ENCODE measurements around the gene BRIP1. TPM values are rescaled to one million over a fixed set of nuclear protein-coding genes. Genes with fewer than 3 reads are reported as not detected.
A peak's percentile ranks its signal among the peaks of the same experiment; 100 is the strongest.

The BRIP1 gene
- total RNA-seq, 2 experiments from 2014 or later = 20.1 TPM

- peaks cover 15% of the 10 kb centered on the region for H3K4me1 Mint-ChIP-seq
- no peak overlapping the region for H3K4me3 Mint-ChIP-seq
- H3K36me3 Mint-ChIP-seq = peaks cover 39% of the 10 kb centered on the region
- no peak overlapping the region for H3K27ac Mint-ChIP-seq
- no peak for DNase-seq
- POLR2A ChIA-PET = no interaction called here
- H3K27me3 Mint-ChIP-seq = no peaks in the 10 kb centered on the region
- ATAC-seq (ENCODE audit: low read depth) = no peak
- H3K9me3 Mint-ChIP-seq = no peaks in the 10 kb centered on the region
Observed at GRCh38 chr17:61852857-61853256, 10.5 kb downstream of the BRIP1 start.

GRCh38 chr17:61849674-61850073 is 13.7 kb downstream of the BRIP1 start:
- Mint-ChIP-seq H3K4me1 (peaks cover 6% of the 10 kb centered on the region), H3K27ac (no peak overlapping the region), H3K27me3 (no peaks in the 10 kb centered on the region), H3K36me3 (peaks cover 39% of the 10 kb centered on the region), H3K9me3 (no peaks in the 10 kb centered on the region), H3K4me3 (no peak overlapping the region)
- POLR2A ChIA-PET = no interaction called here
- ATAC-seq (ENCODE audit: low read depth) (no peak), DNase-seq (no peak)

GRCh38 chr17:61848896-61849295 is 14.4 kb downstream of the BRIP1 start:
- POLR2A ChIA-PET = no interaction called here
- H3K36me3 Mint-ChIP-seq = peaks cover 41% of the 10 kb centered on the region
- no peak overlapping the region for H3K27ac Mint-ChIP-seq
- H3K4me3 Mint-ChIP-seq = no peak overlapping the region
- DNase-seq (no peak), ATAC-seq (ENCODE audit: low read depth) (no peak)
- H3K9me3 Mint-ChIP-seq = no peaks in the 10 kb centered on the region
- H3K27me3 Mint-ChIP-seq = no peaks in the 10 kb centered on the region
- H3K4me1 Mint-ChIP-seq = peaks cover 5% of the 10 kb centered on the region

DNA sequence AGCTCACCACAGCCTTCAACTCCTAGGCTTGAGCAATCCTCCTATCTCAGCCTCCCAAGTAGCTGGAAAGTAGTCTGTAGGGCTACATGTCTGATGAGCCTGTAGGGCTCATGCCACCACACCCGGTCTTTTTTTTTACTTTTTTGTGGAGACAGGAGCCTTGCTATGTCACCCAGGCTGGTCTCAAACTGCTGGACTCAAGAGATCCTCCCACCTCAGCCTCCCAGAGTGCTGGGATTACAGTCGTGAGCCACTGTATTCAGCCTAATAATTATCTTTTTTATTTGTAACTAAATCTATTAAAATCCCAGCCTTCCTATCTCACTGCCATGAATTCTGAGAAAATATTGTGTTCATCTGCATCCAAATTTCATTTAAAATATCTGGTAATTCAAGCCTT is 15.1 kb downstream of the BRIP1 start:
- POLR2A ChIA-PET = no interaction called here
- Mint-ChIP-seq H3K27me3 (no peaks in the 10 kb centered on the region), H3K9me3 (no peaks in the 10 kb centered on the region), H3K27ac (no peak overlapping the region), H3K36me3 (peaks cover 36% of the 10 kb centered on the region), H3K4me1 (peaks cover 2% of the 10 kb centered on the region), H3K4me3 (no peak overlapping the region)
- DNase-seq (no peak), ATAC-seq (ENCODE audit: low read depth) (no peak)

GRCh38 chr17:61847659-61848058 is 15.7 kb downstream of the BRIP1 start:
- POLR2A ChIA-PET = no interaction called here
- H3K27ac Mint-ChIP-seq = no peak overlapping the region
- DNase-seq (no peak), ATAC-seq (ENCODE audit: low read depth) (no peak)
- no peaks in the 10 kb centered on the region for H3K4me1 Mint-ChIP-seq
- H3K27me3 Mint-ChIP-seq = no peaks in the 10 kb centered on the region
- no peaks in the 10 kb centered on the region for H3K9me3 Mint-ChIP-seq
- H3K36me3 Mint-ChIP-seq = peaks cover 32% of the 10 kb centered on the region
- no peak overlapping the region for H3K4me3 Mint-ChIP-seq

DNA sequence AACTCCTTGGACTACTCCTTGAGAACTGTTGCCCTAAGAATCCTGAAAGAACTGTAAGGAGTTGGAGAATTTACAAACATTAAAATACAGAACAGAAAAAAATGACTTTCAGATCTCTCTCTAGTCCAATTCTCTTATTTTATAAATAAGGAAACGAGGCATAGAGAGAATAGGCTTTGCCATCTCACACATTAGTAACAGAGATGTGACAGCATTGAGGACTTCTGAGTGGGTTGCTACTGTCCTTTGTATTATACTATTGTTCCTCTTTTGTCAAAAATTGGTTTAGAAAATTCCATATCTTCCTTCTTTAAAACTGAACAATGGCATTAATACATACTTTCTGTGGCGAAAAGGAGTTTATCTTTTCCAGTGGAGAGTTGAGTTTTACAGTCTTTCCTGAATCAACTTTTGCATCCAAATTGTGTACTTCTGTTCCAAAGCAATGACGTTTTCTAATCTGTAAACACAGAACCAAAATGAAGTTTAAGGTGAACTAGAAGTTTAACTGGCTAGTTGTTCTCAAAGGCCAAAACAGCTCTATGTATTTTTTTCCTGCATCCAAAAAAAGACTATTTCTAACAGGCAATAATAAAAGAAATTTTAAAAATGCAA is 16.5 kb downstream of the BRIP1 start:
- H3K4me1 Mint-ChIP-seq = no peaks in the 10 kb centered on the region
- ATAC-seq (ENCODE audit: low read depth) (no peak), DNase-seq (no peak)
- H3K27me3 Mint-ChIP-seq = no peaks in the 10 kb centered on the region
- peaks cover 27% of the 10 kb centered on the region for H3K36me3 Mint-ChIP-seq
- no peak overlapping the region for H3K4me3 Mint-ChIP-seq
- H3K9me3 Mint-ChIP-seq = no peaks in the 10 kb centered on the region
- H3K27ac Mint-ChIP-seq = no peak overlapping the region
- POLR2A ChIA-PET = no interaction called here

DNA sequence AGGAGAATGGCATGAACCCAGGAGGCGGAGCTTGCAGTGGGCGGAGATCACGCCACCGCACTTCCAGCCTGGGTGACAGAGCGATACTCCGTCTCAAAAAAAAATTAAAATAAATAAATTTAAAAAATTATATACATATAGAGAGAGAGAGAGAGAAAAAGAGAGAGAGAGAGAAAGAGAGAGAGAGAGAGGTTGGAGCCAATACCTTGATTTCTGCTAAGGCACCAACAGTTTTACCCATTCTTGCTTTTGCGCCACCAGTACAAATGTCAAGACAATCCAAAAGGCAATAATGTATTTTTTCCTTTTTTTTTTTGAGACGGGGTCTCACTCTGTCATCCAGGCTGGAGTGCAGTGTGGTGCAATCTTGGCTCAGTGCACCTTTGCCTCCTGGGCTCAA is 17.2 kb downstream of the BRIP1 start:
- POLR2A ChIA-PET = no interaction called here
- Mint-ChIP-seq H3K36me3 (peaks cover 32% of the 10 kb centered on the region), H3K4me1 (no peaks in the 10 kb centered on the region), H3K9me3 (no peaks in the 10 kb centered on the region), H3K4me3 (no peak overlapping the region), H3K27me3 (no peaks in the 10 kb centered on the region), H3K27ac (no peak overlapping the region)
- ATAC-seq (ENCODE audit: low read depth) (no peak), DNase-seq (no peak)

GRCh38 chr17:61843435-61843834 is 19.9 kb downstream of the BRIP1 start:
- POLR2A ChIA-PET = no interaction called here
- no peak overlapping the region for H3K4me3 Mint-ChIP-seq
- DNase-seq (no peak), ATAC-seq (ENCODE audit: low read depth) (no peak)
- peaks cover 32% of the 10 kb centered on the region for H3K36me3 Mint-ChIP-seq
- H3K27me3 Mint-ChIP-seq = no peaks in the 10 kb centered on the region
- no peaks in the 10 kb centered on the region for H3K4me1 Mint-ChIP-seq
- H3K27ac Mint-ChIP-seq = no peak overlapping the region
- H3K9me3 Mint-ChIP-seq = no peaks in the 10 kb centered on the region

DNA sequence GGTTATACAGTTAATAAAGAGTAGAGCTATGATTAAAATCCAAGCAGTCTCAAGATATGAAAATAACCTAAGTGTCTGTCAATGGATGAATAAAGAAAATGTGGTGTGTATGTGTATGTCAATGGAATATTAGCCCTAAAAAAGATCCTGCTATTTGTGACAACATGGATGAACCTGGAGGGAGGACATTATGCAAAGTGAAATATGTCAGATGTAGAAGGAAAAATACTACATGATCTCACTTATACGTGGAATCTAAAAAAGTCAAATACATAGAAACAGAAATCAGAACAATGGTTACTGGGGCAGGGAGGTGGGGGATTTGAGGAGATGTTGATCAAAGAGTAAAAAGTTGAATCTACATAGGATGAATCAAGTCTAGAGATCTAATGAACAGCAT is 20.4 kb downstream of the BRIP1 start:
- POLR2A ChIA-PET = no interaction called here
- ATAC-seq (ENCODE audit: low read depth) = no peak
- peaks cover 32% of the 10 kb centered on the region for H3K36me3 Mint-ChIP-seq
- H3K27ac Mint-ChIP-seq = no peak overlapping the region
- no peak for DNase-seq
- no peaks in the 10 kb centered on the region for H3K4me1 Mint-ChIP-seq
- no peaks in the 10 kb centered on the region for H3K9me3 Mint-ChIP-seq
- no peaks in the 10 kb centered on the region for H3K27me3 Mint-ChIP-seq
- no peak overlapping the region for H3K4me3 Mint-ChIP-seq

GRCh38 chr17:61839300-61839786 is 24.0 kb downstream of the BRIP1 start:
- no peaks in the 10 kb centered on the region for H3K27me3 Mint-ChIP-seq
- H3K9me3 Mint-ChIP-seq = no peaks in the 10 kb centered on the region
- peaks cover 19% of the 10 kb centered on the region for H3K36me3 Mint-ChIP-seq
- no peaks in the 10 kb centered on the region for H3K4me1 Mint-ChIP-seq
- DNase-seq = no peak
- no peak overlapping the region for H3K27ac Mint-ChIP-seq
- no peak for ATAC-seq (ENCODE audit: low read depth)
- H3K4me3 Mint-ChIP-seq = no peak overlapping the region
- POLR2A ChIA-PET = no interaction called here

DNA sequence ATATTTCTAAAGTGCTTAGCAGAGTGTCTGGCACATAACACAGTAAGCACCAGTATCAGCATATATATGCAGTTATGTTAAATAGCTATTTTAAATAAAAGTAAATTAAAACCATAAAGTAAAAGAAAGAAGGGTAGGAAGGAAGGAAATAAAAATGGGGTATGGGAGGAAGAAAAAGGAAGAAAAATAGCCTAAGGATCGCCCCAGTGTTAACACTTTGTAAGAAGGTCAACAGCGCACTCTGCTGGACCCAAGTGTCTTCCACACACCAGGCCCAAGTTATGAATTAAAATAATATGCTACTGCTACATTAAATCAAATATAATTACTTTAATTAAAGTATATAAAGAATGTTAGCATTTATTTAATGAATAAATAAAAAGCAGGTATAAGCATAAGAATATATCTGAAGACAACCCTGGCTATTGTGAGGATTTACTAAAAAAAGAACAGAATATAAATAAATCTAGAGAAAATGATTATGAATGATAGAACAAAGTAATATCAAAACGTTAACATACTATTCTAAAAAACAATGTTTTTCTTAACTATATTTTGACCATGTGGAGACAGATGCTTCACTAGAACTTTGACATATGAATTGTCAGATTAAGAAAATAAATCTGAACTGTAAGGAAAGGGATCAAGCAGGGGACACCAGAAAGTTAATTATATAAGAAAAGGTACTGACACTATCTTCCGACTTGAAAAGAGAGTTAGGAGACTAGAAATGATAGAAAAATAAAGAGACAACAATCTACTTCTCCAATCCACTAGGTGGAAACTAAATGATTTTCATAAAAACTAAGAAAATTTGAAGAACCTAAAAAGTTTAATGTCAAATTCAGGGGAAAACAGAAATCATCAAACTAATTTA is 25.9 kb downstream of the BRIP1 start:
- Mint-ChIP-seq H3K36me3 (peaks cover 14% of the 10 kb centered on the region), H3K9me3 (no peaks in the 10 kb centered on the region), H3K4me1 (no peaks in the 10 kb centered on the region), H3K27me3 (no peaks in the 10 kb centered on the region), H3K4me3 (no peak overlapping the region), H3K27ac (no peak overlapping the region)
- peak; percentile 39 for ATAC-seq (ENCODE audit: low read depth)
- POLR2A ChIA-PET = no interaction called here
- DNase-seq = peak; percentile 37

DNA sequence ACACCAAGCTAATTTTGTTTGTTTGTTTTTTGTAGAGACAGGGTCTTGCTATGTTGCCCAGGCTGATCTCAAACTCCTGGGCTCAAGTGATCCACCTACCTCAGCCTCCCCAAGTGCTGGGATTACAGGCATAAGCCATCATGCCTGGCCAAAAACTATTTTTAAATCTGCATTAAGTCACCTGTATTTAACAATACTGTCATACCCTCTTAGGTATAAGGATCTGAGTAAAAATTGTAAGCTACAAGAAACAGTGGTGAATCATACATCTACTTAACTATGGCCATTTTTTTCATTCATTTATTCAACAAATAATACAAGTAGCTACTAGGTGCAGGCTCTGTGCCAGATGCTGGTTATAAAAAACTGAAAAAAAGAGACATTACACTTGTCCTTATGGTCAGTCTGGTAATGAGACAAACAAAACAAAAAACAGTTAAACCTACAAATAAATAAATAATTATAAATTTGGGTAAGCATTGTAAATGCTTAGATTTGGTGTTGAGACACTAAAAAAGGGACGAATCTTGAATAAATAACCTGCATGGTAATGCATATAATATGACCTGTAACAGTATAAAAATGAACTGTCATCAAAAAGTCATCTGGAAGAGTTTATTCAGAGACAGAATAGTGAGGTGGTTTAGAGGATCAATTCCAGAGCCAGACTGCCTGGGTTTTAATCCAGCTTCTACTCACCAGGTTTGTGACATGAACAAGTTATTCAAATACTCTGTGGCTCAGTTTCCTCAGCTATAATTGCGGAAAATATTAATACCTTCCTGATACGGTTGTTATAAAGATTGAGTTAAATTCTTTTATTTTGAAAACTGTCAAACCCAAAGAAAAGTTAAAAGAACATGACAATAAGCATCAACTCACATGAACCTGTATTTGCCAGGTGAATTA is 26.8 kb downstream of the BRIP1 start:
- Mint-ChIP-seq H3K27me3 (no peaks in the 10 kb centered on the region), H3K27ac (no peak overlapping the region), H3K4me3 (no peak overlapping the region), H3K4me1 (no peaks in the 10 kb centered on the region), H3K36me3 (peaks cover 12% of the 10 kb centered on the region), H3K9me3 (no peaks in the 10 kb centered on the region)
- DNase-seq = no peak
- ATAC-seq (ENCODE audit: low read depth) = no peak
- POLR2A ChIA-PET = no interaction called here

GRCh38 chr17:61835606-61836005 is 27.7 kb downstream of the BRIP1 start:
- H3K36me3 Mint-ChIP-seq = peaks cover 6% of the 10 kb centered on the region

More at GRCh38 chr17:61835606-61836005, 27.7 kb downstream of the BRIP1 start:
- no peak overlapping the region for H3K4me3 Mint-ChIP-seq
- POLR2A ChIA-PET = no interaction called here
- H3K27ac Mint-ChIP-seq = no peak overlapping the region
- no peaks in the 10 kb centered on the region for H3K9me3 Mint-ChIP-seq
- DNase-seq (no peak), ATAC-seq (ENCODE audit: low read depth) (no peak)
- no peaks in the 10 kb centered on the region for H3K27me3 Mint-ChIP-seq
- H3K4me1 Mint-ChIP-seq = no peaks in the 10 kb centered on the region
